Lower leg skin (tissue), 3 donors: ENCODE results near the gene MEIS2.

ENCODE experiments used
- CTCF ChIP-seq, 3 donors: fragments of 450-650 bp; IDR thresholded peaks; one replicate each; pipeline ENCODE4 v1.5.1; 2016; ENCODE audit warnings: antibody characterized with exemption in 3 of 3, mild to moderate bottlenecking in 3 of 3, moderate library complexity in 2 of 3
- POLR2A ChIP-seq, 2 donors: fragments of 450-650 bp; IDR thresholded peaks; one replicate each; pipeline ENCODE4 v1.6.1; 2016 to 2017; ENCODE audit warnings: antibody characterized with exemption in 2 of 2, mild to moderate bottlenecking in 1 of 2, moderate library complexity in 1 of 2

- no peak for TF ChIP-seq CTCF (IDR thresholded peaks at IDR 0.05)
- TF ChIP-seq POLR2A (IDR thresholded peaks at IDR 0.05), result no peak
Measured at GRCh38 chr15:36882487-36883131, 217.7 kb downstream of the MEIS2 start.
